ENCODE data around the gene RGS7. TPM values are rescaled to one million over a fixed set of nuclear protein-coding genes. Genes with fewer than 3 reads are reported as not detected.

Gene RGS7
- total RNA-seq, 2 experiments from 2014 or later: not detected

DNA sequence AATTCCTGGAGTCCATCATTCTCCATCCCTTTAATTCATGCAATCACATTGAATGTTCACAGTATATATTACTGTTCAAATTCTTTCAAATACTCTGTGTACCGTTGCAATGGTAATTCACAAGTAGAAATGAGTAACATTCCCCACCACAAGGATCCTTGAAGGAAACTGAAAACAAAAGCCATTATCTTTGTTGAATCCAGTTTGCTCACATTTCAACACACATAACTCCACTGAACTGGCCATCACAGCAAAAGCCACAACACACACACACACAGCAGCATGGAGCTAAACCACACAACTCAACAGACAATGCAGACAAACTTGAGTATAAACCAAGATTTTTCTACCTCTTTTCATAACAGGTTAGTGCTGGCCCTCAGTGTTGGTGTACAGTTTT lies 556.7 kb downstream of the RGS7 start:
- Histone ChIP-seq H3K9me3 (ENCODE audit: control insufficient read depth in 1 of 2, insufficient read depth in 1 of 2, low read length in 2 of 2) (no peaks in the 10 kb centered on the region), H3K36me3 (ENCODE audit: insufficient read depth, low read length) (no peaks in the 10 kb centered on the region), H3K4me1 (ENCODE audit: insufficient read depth, low read length) (no peaks in the 10 kb centered on the region), H3K4me3 (ENCODE audit: low read length) (no peak overlapping the region), H3K27me3 (ENCODE audit: control insufficient read depth in 1 of 2, insufficient read depth in 2 of 2, low read length in 2 of 2) (no peaks in the 10 kb centered on the region), H3K27ac (ENCODE audit: low read depth in 1 of 2, low read length in 2 of 2) (no peak overlapping the region)
- ChIA-PET POLR2A (no interaction called here), CTCF (no interaction called here)
- no peak overlapping the region for H3K4me3 Mint-ChIP-seq
- H3K36me3 Mint-ChIP-seq (ENCODE audit: low read depth): no peaks in the 10 kb centered on the region
- TF ChIP-seq, protein P1, sequence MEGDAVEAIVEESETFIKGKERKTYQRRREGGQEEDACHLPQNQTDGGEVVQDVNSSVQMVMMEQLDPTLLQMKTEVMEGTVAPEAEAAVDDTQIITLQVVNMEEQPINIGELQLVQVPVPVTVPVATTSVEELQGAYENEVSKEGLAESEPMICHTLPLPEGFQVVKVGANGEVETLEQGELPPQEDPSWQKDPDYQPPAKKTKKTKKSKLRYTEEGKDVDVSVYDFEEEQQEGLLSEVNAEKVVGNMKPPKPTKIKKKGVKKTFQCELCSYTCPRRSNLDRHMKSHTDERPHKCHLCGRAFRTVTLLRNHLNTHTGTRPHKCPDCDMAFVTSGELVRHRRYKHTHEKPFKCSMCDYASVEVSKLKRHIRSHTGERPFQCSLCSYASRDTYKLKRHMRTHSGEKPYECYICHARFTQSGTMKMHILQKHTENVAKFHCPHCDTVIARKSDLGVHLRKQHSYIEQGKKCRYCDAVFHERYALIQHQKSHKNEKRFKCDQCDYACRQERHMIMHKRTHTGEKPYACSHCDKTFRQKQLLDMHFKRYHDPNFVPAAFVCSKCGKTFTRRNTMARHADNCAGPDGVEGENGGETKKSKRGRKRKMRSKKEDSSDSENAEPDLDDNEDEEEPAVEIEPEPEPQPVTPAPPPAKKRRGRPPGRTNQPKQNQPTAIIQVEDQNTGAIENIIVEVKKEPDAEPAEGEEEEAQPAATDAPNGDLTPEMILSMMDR (IDR thresholded peaks at IDR 0.05): no peak
- H3K27me3 Mint-ChIP-seq: no peaks in the 10 kb centered on the region
- H3K4me1 Mint-ChIP-seq (ENCODE audit: low read depth): no peaks in the 10 kb centered on the region
- DNase-seq: no peak
- ATAC-seq (ENCODE audit: poor library complexity): no peak
- intact Hi-C loops (cut with DNase I, micrococcal nuclease): no loop called here
- no peaks in the 10 kb centered on the region for H3K9me3 Mint-ChIP-seq
- H3K27ac Mint-ChIP-seq: no peak overlapping the region

DNA sequence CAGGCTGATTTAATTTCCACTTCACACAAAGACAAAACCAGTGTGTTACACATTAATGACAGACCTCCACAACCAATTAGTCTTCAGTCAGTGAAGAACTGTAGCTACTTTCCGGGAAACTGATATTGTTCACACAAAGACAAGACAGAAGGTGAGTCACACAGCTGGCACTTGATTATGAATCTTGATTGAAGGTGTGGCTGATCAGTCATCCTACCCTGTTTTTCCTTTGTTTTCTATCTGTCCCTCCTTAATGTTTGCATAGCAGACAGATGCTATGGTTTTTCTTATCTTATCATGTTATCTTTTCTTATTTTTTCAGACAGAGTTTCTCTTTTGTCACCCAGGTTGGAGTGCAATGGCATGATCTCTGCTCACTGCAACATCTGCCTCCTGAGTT lies 560.0 kb downstream of the RGS7 start:
- no peak for DNase-seq
- H3K4me1 Mint-ChIP-seq (ENCODE audit: low read depth): no peaks in the 10 kb centered on the region
- no peaks in the 10 kb centered on the region for H3K27me3 ChIP-seq (ENCODE audit: control insufficient read depth in 1 of 2, insufficient read depth in 2 of 2, low read length in 2 of 2)
- no peaks in the 10 kb centered on the region for H3K36me3 Mint-ChIP-seq (ENCODE audit: low read depth)
- no peak overlapping the region for H3K27ac Mint-ChIP-seq
- CTCF ChIA-PET: no interaction called here
- POLR2A ChIA-PET: no interaction called here
- no peaks in the 10 kb centered on the region for H3K9me3 ChIP-seq (ENCODE audit: control insufficient read depth in 1 of 2, insufficient read depth in 1 of 2, low read length in 2 of 2)
- intact Hi-C loops (cut with DNase I, micrococcal nuclease): no loop called here
- H3K36me3 ChIP-seq (ENCODE audit: insufficient read depth, low read length): no peaks in the 10 kb centered on the region
- H3K4me3 Mint-ChIP-seq: no peak overlapping the region
- ATAC-seq (ENCODE audit: poor library complexity): no peak
- H3K27me3 Mint-ChIP-seq: no peaks in the 10 kb centered on the region
- no peak overlapping the region for H3K27ac ChIP-seq (ENCODE audit: low read depth in 1 of 2, low read length in 2 of 2)
- no peaks in the 10 kb centered on the region for H3K4me1 ChIP-seq (ENCODE audit: insufficient read depth, low read length)
- H3K9me3 Mint-ChIP-seq: peaks cover 2% of the 10 kb centered on the region
- H3K4me3 ChIP-seq (ENCODE audit: low read length): no peak overlapping the region
- TF ChIP-seq, protein P1 (IDR thresholded peaks at IDR 0.05): no peak

- no peaks in the 10 kb centered on the region for H3K27me3 Mint-ChIP-seq
- no peak overlapping the region for H3K27ac Mint-ChIP-seq
- no peak overlapping the region for H3K4me3 Mint-ChIP-seq
- H3K9me3 Mint-ChIP-seq: peaks cover 2% of the 10 kb centered on the region
- no peaks in the 10 kb centered on the region for H3K36me3 ChIP-seq (ENCODE audit: insufficient read depth, low read length)
- H3K4me3 ChIP-seq (ENCODE audit: low read length): no peak overlapping the region
- intact Hi-C loops (cut with DNase I, micrococcal nuclease): no loop called here
- no peaks in the 10 kb centered on the region for H3K36me3 Mint-ChIP-seq (ENCODE audit: low read depth)
- no peak overlapping the region for H3K27ac ChIP-seq (ENCODE audit: low read depth in 1 of 2, low read length in 2 of 2)
- no peaks in the 10 kb centered on the region for H3K4me1 Mint-ChIP-seq (ENCODE audit: low read depth)
- no peak for DNase-seq
- H3K4me1 ChIP-seq (ENCODE audit: insufficient read depth, low read length): no peaks in the 10 kb centered on the region
- TF ChIP-seq, protein P1 (IDR thresholded peaks at IDR 0.05): no peak
- ATAC-seq (ENCODE audit: poor library complexity): no peak
- H3K9me3 ChIP-seq (ENCODE audit: control insufficient read depth in 1 of 2, insufficient read depth in 1 of 2, low read length in 2 of 2): no peaks in the 10 kb centered on the region
- H3K27me3 ChIP-seq (ENCODE audit: control insufficient read depth in 1 of 2, insufficient read depth in 2 of 2, low read length in 2 of 2): no peaks in the 10 kb centered on the region
- ChIA-PET POLR2A (no interaction called here), CTCF (no interaction called here)
These were observed 562.8 kb downstream of the RGS7 start for GRCh38 chr1:240794046-240794843.
